GM21515 (cell line): ENCODE results near the gene TTLL10.

Experiments
- ATAC-seq: cut with Tn5 transposase; IDR thresholded peaks from one replicate; pipeline ENCODE4 v1.9.1; 2021; ENCODE audit not compliant: unreplicated experiment

Gene TTLL10

DNA sequence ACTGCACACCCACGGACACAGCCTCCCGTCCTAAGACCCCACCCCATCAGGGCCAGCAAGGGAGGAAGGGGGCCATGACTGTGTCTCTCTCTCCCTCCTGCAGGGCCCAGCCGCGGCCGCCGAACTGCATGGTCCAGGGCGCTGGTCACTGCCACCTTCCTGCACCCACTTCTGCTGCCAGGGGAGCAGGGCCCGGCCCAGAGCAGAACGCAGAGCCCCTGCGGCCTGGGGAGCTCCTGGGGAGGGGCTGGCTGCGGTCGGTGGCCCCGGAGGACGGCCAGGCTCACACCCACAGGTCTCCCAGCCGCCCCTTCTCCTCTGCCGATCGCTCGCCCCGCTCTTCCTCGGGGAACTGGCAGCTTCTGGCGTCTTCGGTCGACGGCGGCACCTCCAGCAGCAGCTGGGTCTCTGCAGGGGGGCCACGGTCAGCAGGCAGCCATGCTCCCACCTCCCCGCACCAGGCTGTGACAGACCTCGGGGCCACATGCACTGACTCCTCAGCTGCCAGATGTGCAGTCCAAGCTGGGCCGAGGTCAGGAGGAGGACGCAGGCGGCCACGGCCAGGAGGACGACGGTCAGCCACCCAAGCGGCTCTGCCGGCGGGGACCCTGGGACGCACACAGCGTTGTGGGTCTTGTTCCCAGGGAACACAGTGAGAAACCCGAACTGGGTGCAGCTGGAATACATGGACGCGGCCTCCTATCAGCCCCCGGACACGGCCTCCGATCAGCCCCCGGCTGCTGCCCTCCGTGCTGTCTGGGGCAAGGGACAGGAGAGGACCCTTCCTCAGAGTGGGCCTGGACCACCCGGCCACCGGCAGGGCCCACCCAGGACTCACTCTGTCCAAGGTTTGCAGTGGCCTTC is 30.1 kb downstream of the TTLL10 start:
- ATAC-seq, result no peak

GRCh38 chr1:1204425-1204920 is 30.8 kb downstream of the TTLL10 start:
- ATAC-seq, result no peak

DNA sequence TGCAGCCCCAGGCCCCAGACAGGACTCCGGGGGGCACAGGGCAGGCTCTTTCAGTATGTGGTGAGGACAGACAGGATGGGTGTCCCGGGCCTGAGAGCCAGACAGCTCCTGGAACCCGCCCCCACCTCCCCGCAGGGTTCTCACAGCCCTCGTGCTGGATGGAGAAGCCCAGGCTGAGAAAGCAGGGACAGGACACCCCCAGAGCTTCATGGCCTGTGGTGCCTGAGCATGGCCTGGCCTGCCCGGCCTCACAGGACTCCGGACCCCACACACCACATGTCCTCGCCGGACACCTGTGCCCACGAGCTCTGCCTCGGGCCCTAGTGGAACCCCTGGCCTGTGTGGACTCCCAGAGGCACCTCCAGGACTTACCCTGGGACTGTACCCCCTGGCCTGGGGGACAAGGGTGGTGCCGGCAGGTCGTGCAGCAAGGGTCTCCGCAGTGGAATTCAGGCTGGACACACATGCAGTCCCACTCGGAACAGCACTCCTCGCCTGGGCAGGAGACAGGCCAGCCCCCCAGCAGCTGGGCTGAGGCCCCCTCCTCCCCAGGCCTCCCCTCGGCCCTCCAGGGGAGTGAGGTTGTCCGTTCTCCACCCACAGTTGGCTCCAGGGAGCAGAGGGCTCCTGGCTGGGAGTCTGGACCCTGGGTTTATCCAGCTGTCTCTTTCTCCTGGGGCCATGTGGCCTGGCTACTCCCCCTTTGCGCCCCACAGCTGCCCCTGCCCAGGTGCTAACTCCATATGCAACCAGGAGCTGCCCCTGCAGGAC is 31.5 kb downstream of the TTLL10 start:
- ATAC-seq, result no peak

DNA sequence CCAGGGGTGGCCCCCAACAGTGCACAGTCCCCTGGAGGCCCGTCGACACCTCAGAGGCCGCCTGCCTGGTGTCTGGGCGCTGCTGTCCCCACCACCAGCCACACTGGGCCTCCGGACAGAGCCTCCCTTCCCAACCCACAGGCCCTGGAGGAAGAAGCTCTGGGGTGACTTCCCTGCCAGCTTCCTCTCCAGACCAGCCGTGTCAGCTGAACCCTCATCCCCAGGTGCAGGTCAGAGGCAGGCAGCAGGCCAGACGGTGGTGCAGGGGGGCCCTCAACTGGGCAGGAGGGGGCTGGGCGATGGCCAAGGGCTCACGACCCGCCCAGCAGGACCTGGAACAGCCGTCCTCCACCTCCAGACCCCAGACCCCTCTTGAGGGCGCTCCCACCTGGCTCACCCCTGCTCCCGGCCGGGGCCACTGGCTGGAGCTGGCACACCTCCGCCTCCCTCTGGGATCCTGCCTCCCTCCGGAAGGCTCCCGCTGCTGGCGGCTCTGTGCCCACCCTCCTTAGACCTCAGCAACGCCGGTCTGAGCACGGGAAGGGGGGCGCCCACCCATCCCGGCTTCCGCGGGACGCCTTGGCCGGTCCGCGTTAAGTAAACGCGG is 32.2 kb downstream of the TTLL10 start:
- ATAC-seq, result no peak

GRCh38 chr1:1206376-1206965 is 32.8 kb downstream of the TTLL10 start, which contains the start of gene TNFRSF18:
TNFRSF18 (minus strand) TSS chr1:1206592; CDS start chr1:1206571, 21 bp downstream.
- no peak for ATAC-seq

GRCh38 chr1:1206966-1207531 is 33.4 kb downstream of the TTLL10 start:
- no peak for ATAC-seq

- ATAC-seq, result no peak
Measured at GRCh38 chr1:1207571-1207892, 33.9 kb downstream of the TTLL10 start.

- ATAC-seq, result no peak
Measured at GRCh38 chr1:1208713-1209433, 35.2 kb downstream of the TTLL10 start.

- no peak for ATAC-seq
Measured at GRCh38 chr1:1210726-1211540, 37.3 kb downstream of the TTLL10 start.

DNA sequence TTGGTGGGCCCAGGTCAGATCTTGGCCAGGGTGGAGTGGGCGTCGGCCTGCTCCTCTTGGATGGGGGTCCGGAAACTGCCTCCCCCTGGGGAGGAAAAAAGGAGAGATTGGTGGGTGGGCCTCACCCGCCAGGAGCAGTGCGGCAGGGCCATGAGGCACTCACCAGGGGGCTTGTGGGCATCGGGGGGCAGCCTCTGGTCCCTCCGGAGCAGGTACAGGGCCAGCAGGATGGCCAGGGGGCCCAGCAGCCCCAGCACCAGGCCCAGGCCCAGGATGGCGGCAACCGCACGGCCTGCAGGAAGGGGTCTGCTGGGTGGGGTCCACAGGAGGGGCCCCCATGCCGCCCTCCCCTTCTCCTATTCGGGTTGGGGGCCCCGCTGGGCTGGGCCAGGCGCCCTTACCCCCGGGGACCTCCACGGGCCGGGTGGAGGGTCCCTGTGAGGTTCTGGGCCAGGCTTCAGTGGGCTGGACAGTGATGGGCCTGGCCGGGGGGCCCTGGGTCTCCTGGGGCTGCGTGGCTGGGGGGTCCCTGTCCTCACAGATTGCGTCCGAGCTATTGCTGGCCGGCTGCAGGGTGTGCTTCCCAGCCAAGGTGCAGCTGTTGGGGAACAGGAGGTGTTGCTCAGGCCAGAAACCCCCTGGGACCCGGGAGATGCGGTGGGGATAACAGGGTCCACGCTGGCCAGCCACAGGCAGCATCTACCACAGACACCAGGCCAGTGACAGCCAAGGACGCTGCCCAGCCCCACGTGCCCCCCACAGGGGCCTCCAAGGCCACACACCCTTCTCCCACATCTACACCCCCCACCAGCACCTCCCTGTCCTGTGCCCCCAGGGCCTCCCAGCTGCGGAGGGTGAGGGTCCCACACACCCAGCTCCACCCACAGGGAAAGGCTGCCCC is 38.1 kb downstream of the TTLL10 start:
- no peak for ATAC-seq

DNA sequence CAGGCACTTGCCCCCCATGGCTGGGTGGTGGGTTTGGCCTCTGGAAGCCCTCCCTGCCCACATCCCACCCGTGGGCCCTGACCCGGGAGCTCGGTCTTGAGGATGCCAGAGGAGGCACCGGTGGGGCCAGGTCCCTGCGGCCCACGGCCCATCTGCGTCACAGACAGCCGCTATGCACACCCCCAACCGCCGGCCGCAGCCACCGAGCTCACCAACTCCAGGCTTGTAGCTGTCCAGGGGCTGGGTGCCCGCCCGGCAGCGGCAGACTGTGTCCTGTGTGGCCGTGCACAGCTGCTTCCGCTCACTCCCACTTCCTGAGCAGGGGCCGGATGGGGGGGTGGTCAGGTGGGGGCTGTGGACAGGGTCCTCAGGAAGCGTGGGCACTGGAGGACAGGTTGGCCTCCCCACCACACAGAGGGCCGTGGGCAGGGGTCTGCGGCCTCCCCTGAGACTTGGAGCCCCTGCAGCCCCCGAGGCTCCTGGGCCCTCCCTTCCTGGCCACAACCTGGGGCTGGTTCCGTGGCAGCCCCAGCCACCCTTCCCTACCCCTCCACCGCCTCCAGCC is 39.2 kb downstream of the TTLL10 start:
- ATAC-seq, result no peak

GRCh38 chr1:1213345-1214265 is 39.9 kb downstream of the TTLL10 start, which contains the start of gene TNFRSF4:
TNFRSF4 (minus strand) TSS chr1:1214153; CDS start chr1:1214127, 26 bp downstream.
- no peak for ATAC-seq

GRCh38 chr1:1215080-1215676 is 41.5 kb downstream of the TTLL10 start:
- ATAC-seq, result no peak

DNA sequence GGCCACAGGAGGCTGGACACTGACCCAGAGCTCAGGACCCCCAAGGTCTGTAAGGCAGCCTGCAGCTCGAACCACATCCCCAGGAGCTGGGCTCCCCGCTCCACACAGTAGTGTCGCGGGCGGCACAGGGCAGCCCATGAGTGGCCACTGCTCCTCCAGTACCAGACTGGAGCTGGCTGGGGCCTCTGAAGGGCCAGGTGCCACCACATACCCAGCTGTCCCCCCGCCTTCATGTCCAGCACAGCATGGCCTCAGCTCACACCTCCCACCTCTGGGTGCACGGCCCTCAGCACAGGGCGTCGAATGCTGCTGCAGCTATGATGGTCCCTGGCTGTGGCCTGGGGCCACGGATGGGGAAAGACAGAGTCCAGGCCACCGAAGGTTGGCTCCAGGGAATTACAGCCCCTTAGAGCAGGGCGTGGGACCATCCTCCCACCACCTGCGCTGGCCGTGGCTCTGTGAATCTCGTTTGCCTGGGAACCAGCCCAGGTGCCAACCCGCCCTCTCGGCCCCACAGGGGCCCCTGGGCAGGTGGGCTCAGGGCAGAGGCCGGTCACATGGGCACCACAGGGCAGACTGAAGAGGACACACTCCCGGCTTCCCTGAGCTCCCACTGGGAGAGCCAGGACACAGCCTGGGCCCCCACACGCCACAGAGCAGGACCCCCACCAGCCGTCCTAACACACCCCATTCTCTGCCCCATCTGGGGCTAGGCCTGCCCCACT is 42.4 kb downstream of the TTLL10 start:
- ATAC-seq, result no peak

DNA sequence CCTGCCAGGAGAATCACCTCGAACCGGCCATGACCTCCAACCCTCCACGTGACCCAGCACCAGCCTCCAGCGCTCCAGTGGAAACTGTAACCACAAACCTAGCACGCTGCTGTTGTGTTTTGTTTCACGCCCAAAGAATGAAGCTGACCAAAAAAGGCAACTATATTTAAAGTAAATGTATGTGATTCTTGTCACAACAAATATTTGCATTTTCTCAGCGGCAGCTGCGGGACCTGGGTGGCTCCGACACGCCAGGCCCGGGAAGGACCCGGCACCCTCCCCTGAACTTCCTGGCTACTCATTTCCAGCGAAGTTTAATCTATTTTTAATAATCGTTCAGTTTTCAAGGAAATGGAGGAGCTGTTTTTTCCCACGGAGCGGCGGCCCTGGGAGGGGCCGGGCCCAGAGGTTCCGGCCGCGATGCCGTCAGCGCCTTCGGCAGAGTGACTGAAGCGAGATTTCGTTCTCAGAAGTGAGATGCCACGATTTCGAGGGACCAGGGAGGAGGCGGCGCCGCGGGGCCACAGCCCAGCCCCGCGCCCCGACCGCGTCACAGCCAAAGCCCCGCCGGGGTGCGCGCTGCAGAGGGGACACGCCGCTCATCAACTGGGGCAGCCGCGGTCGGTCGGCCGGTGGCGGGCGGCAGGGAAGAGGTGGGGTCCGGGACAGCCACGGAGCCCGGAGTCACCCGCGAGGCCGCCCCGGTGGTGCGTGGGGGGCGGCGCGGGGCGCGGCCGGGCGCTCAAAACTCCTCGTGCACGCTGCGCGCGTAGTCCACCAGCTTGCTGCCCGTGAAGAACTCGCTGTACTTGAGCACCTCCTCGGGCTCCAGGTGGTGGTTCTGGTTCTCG is 43.3 kb downstream of the TTLL10 start:
- ATAC-seq, result no peak
